GM18951 (cell line): Measurements from ENCODE around the gene TMEM53.

Experiments
- POLR2A ChIP-seq: IDR thresholded peaks from 4 replicates; pipeline ENCODE4 v1.6.1; 2011; ENCODE audit warnings: mild to moderate bottlenecking; ENCODE audit not compliant: insufficient read length, insufficient read depth; ENCODE audit errors: extremely low read depth
- in situ Hi-C: fragments of 300-500 bp; cut with MboI; formaldehyde crosslinking; loops from one replicate; pipeline ENCODE4 v1.12.0; 2022; ENCODE audit warnings: low sequenced_read_pairs, mixed read lengths, inconsistent platforms; ENCODE audit not compliant: unreplicated experiment

Gene TMEM53

DNA sequence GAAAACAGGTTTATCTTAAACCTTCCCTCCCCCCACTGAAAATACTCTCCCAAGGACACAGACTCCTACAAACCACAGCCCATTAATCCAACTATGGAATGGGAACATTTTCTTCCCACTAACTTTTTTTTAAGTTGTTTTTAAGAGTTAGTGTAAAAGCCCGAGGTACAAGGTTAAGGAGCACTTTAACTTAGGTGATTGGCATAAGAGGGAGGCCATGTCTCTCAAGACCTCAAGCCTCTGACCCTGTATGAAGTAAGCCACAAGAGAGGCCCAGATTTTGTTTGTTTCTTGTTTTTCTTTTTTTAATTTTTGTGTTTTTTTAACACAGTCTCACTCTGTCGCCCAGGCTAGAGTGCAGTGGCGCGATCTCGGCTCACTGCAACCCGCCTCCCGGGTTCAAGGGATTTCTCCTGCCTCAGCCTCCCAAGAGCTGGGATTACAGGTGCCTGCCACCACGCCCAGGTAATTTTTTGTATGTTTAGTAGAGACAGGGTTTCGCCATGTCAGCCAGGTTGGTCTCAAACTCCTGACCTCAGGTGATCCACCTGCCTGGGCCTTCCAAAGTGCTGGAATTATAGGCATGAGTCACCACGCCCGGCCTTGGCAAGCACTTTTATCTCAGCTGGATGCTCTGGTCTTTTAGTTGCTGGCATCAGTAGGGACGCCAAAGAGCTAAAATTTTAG, 14.6 kb upstream of the TMEM53 start:
- in situ Hi-C loops: no loop called here
- TF ChIP-seq POLR2A: no peak

GRCh38 chr1:44685881-44686280, 11.6 kb upstream of the TMEM53 start:
- no peak for TF ChIP-seq POLR2A
- in situ Hi-C loops: no loop called here

- in situ Hi-C loops: no loop called here
- no peak for TF ChIP-seq POLR2A
These were observed 10.9 kb upstream of the TMEM53 start for GRCh38 chr1:44685218-44685617.

- no peak for TF ChIP-seq POLR2A
- in situ Hi-C loops: no loop called here
These were observed 10.2 kb upstream of the TMEM53 start for GRCh38 chr1:44684525-44684924.

DNA sequence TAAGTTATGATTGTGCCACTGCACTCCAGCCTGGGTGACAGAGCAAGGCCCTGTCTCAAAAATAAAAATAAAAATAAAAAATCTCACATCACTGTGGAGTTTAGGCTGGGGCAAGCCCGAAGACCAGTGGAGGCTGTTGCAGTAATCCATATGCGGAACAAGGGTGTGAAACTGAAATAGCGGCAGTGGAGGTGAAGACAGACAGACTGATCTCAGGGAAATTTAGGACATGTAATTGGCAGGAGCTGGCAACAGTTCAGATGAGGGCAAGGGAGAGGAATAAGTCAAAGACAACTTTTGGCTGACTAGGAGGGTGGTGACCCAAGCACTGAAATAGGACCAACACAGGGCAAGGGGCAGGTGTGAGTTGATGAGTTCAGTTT, 8.6 kb upstream of the TMEM53 start:
- TF ChIP-seq POLR2A: no peak
- in situ Hi-C loops: no loop called here

DNA sequence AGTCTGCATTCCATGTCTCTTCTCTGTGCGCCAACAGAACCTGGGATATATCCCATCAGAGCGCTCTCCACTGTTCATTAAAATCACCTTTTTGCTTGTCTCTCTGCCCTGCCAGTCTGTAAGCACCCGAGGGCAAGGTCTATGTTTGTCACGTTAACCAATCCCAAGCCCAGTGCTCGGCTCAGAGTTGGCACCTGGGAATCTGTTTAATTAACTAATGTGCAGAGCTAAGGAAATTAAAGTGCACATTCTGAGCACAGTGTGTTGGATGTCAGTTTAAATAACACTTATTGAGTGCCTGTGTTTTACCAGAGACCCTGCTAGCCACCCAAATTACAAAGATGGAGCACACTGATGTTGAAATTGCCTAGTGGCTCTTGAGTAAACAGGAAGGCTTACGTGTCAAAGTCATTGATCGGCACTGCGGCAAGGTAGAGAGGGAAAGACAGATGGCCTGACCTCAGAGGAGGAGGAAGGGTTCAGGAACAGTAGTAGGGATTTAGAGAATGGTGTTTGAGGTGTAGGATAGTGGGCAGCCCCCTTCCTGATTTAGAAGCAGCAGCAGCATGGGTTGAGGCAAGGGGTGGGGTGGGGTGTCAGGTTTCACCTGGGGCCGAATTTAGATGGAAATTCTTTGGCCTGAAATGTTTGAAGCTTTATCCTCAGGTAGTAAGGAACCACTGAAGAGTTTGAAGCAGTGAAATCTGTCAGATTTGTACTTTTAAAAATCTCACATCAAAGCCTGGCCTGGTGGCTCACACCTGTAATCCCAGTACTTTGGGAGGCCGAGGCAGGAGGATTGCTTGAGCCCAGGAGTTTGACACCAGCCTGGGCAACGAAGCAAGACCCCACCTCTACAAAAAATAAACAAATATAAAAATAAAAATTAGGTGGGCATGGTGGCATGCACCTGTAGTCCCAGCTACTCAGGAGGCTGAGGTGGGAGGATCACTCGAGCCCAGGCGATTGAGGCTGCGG, 7.9 kb upstream of the TMEM53 start:
- no peak for TF ChIP-seq POLR2A
- in situ Hi-C loops: no loop called here

- in situ Hi-C loops: no loop called here
- no peak for TF ChIP-seq POLR2A
These were observed 5.2 kb upstream of the TMEM53 start for GRCh38 chr1:44679468-44679867.

DNA sequence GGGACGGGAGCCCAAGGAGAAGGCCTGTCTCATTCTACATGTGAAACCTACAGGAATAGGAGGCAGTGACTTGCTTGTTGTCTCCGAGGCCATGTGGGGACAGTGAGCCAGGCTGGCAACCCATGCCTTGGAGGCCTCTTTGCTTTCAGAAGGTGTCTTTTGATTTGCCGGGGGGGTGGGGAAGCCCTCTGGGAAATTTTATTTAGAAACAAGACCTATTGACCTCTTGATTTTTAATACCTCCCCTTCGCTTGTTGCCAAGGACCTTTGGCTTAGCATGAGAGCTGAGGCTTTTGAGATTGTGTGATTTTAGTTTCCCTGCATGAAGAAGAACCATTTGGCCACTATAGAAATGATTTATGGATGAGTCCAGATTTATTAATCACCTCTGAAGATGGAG, 4.3 kb upstream of the TMEM53 start:
- TF ChIP-seq POLR2A: no peak
- in situ Hi-C loops: no loop called here

- TF ChIP-seq POLR2A: no peak
- in situ Hi-C loops: no loop called here
These were observed 3.8 kb upstream of the TMEM53 start for GRCh38 chr1:44678120-44678519.

DNA sequence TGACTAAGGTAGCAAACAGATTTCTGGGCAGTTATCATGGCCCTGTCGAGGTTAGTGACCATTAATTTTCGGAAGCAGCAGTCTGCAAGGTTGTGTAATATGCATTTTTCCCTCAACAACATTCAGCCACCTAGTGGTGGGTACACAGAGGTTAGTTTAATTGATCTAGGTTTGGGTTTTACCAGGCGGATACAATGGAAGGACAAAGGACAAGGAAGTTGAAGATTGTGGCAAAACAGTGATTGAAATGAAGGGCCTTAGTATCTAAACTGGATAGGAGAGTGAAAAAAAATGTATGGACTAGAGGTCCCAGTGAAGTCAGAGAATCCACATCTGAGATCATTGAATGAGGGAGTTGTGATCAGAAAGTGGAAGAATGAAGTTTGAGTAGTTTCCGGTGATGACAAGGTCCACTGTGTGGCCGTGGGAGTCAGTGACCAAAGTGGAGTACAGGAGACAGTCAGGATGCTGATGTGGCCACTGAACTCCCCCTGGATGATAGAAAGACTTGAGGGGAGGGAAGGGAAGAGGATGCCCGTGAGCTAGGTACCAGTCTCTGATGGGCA, 3.0 kb upstream of the TMEM53 start:
- no peak for TF ChIP-seq POLR2A
- in situ Hi-C loops: no loop called here

DNA sequence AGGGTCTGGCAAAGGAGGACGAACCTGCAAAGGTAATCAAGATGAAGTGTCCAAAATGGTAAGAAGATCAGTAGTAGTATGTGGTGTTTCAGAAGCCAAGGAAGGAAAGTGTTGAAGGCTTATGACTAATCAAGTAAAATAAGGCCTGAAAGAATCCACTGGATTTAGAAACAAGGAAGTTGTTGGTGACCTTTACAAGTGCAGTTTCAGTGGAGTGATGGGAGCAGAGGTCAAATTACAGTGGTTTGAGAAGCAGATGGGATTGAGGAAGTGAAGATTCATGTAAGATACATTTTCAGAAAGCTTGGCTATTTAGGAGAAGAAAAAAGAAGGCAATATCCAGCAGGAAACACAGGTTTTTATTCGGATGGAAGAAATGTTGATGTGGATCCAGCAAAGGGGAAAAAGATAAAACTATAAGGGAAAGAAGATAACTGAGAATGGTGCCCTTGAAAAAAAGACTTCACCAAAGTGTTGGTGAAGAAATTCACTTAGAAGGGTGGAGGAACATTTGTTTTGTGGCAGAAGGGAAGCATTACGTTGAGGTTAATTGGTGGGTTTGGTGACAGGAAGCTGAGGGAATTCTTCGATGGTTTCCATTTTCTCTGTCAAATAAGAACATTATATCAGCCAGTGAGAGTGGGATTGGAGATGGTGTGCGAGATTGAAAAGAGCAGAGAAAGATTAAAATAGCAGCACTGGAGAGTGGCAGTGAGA, 2.4 kb upstream of the TMEM53 start:
- no peak for TF ChIP-seq POLR2A
- in situ Hi-C loops: no loop called here

GRCh38 chr1:44675186-44675585, 905 bp upstream of the TMEM53 start:
- TF ChIP-seq POLR2A: no peak
- in situ Hi-C loops: no loop called here

GRCh38 chr1:44673675-44674112, 587 bp downstream of the TMEM53 start:
- in situ Hi-C loops: no loop called here
- TF ChIP-seq POLR2A: no peak

- TF ChIP-seq POLR2A: no peak
- in situ Hi-C loops: no loop called here
These were observed 1.2 kb downstream of the TMEM53 start for GRCh38 chr1:44672961-44673674.
